HepG2 (cell line): ENCODE data around the gene INAFM1. TPM values are rescaled to one million over a fixed set of nuclear protein-coding genes. Genes with fewer than 3 reads are reported as not detected.

Source experiments
- CREM ChIP-seq, 2 experiments: sonication (generic) in 1 of 2; formaldehyde crosslinking in 1 of 2; IDR thresholded peaks; 2 replicates each; pipeline versions ENCODE4 v1.4.0 to v1.6.1; 2016 to 2020; ENCODE audit warnings: antibody characterized with exemption in 1 of 2, mild to moderate bottlenecking in 1 of 2, missing genetic modification reagents in 1 of 2
- ETV5 ChIP-seq: IDR thresholded peaks from 2 replicates; pipeline ENCODE4 v1.6.1; 2018; ENCODE audit warnings: missing biosample characterization, missing genetic modification reagents, inconsistent platforms, borderline replicate concordance
- FOXC1 ChIP-seq: sonication (generic); formaldehyde crosslinking; IDR thresholded peaks from 2 replicates; pipeline ENCODE4 v1.8.0; 2022; ENCODE audit warnings: mild to moderate bottlenecking, missing genetic modification reagents, borderline replicate concordance
- MEF2D ChIP-seq: sonication (generic); formaldehyde crosslinking; IDR thresholded peaks from 2 replicates; pipeline ENCODE4 v1.5.1; 2020; ENCODE audit warnings: mild to moderate bottlenecking, missing genetic modification reagents
- NFE2L2 ChIP-seq: fragments of 150-350 bp; IDR thresholded peaks from 2 replicates; pipeline ENCODE4 v1.6.1; 2014; ENCODE audit warnings: low read length
- PPARG ChIP-seq: conservative IDR thresholded peaks from 2 replicates; pipeline ENCODE4 v1.6.1; 2016; ENCODE audit warnings: missing biosample characterization, missing genetic modification reagents
- RELA ChIP-seq: sonication (generic); formaldehyde crosslinking; IDR thresholded peaks from 2 replicates; pipeline ENCODE4 v1.4.0; 2020; ENCODE audit warnings: missing genetic modification reagents
- TCF12 ChIP-seq, 2 experiments: fragments of 450-650 bp in 1 of 2; sonication (generic) in 1 of 2; formaldehyde crosslinking in 1 of 2; IDR thresholded peaks; 2 replicates each; pipeline versions ENCODE4 v1.6.1 to v1.8.0; 2017 to 2022; ENCODE audit warnings: antibody characterized with exemption in 1 of 2, mild to moderate bottlenecking in 1 of 2, missing genetic modification reagents in 1 of 2, moderate library complexity in 1 of 2
- ZBTB7A ChIP-seq: sonication (generic); formaldehyde crosslinking; IDR thresholded peaks from 2 replicates; pipeline ENCODE4 v1.8.0; 2022; ENCODE audit warnings: mild to moderate bottlenecking, missing genetic modification reagents
- ZFP90 ChIP-seq: sonication (generic); formaldehyde crosslinking; IDR thresholded peaks from 2 replicates; pipeline ENCODE4 v1.8.0; 2022; ENCODE audit warnings: missing genetic modification reagents, mild to moderate bottlenecking, inconsistent platforms, borderline replicate concordance
- ZNF614 ChIP-seq: IDR thresholded peaks from 2 replicates; pipeline ENCODE4 v1.6.1; 2018; ENCODE audit warnings: missing biosample characterization, missing genetic modification reagents, inconsistent platforms, borderline replicate concordance
- polyA plus RNA-seq, 8 experiments: library from polyadenylated mRNA; depleted of rRNA in 3 of 8; stranded (reverse) in 7 of 8; unstranded in 1 of 8; fragments of >200 nt; fragmentation: Illumina TruSeq in 4 of 8; extraction: Trizol in 4 of 8; gene quantifications; 2 replicates each; pipeline versions ENCODE4 v1.2.1 to v1.2.3, GENCODE V29; 2011 to 2016; ENCODE audit warnings: low read depth in 4 of 8, missing spikeins in 1 of 8, mixed read lengths in 1 of 8; ENCODE audit not compliant: insufficient read depth in 1 of 8
- total RNA-seq, 5 experiments: library from RNA; depleted of rRNA; stranded (reverse); fragments of >200 nt; fragmentation: Illumina TruSeq; extraction: Trizol; gene quantifications; 2 replicates each; pipeline ENCODE4 v1.2.3, GENCODE V29; 2016; ENCODE audit warnings: low read depth in 1 of 5
- TF ChIP-seq, protein P1 (sequence below), 2 experiments: fragments of 450-650 bp in 1 of 2; sonication (generic) in 1 of 2; formaldehyde crosslinking; IDR thresholded peaks; 2 replicates each; pipeline versions ENCODE4 v1.5.0 to v1.8.0; 2020 to 2022; ENCODE audit warnings: mild to moderate bottlenecking in 1 of 2, missing genetic modification reagents in 1 of 2
- TF ChIP-seq, protein P2 (sequence below): sonication (generic); formaldehyde crosslinking; conservative IDR thresholded peaks from 2 replicates; pipeline ENCODE4 v1.5.0; 2020; ENCODE audit warnings: missing genetic modification reagents

The INAFM1 gene
- total and polyA plus RNA-seq, 2 of the 13 experiments (the other 11 are each of a cell fraction or from before 2014, with no cell fraction given), result 0.88 to 1.9 TPM

DNA sequence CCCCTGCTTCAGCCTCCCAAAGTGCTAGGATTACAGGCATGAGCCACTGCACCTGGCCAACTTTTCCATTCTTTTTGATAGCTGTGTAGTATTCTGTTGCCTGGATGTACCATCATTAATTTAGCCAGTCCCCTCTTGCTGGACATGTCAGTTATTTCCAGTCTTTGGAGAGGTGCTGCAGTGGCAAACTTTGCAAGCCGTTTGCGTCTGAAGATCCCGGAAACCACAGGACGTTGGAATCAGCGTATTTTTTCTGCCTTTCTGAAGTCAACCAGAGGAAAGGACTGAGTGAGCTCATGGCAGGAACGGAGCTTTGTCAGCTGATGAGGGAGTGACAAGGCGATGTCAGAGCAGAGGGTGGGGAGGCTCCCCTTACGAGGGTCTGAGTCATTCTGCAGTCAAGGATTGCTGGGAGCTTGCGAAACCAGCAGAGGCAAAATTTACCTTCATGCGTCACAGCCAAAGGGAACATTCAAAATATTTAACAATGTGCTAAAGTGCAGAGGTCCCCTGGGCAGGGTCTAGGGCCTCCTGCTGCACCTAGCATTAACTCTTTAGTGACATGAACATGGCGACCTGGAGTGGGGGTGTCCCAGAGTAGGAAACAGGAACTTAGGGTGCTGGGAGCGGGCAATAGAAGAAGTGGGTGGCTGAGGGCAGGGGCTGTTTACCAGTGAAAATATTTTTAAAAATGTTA, 40.6 kb downstream of the INAFM1 start (continued):
- TF ChIP-seq ZNF614 (CRISPR knock-in tag) (peak; percentile 87; the same call in 1 of the 2 replicates), TCF12 (IDR thresholded peaks at IDR 0.05) (no peak), TCF12 (CRISPR knock-in tag; IDR thresholded peaks at IDR 0.05) (0 out of 2 replicates have a peak, but pooled peaks have one; percentile 10), ETV5 (CRISPR knock-in tag) (peak; percentile 62; the same call in 1 of the 2 replicates), RELA (CRISPR knock-in tag) (no peak), NFE2L2 (0 out of 2 replicates have a peak, but pooled peaks have one; percentile 53), CREM (IDR thresholded peaks at IDR 0.05) (peak; percentile 92), CREM (CRISPR knock-in tag; IDR thresholded peaks at IDR 0.05) (no peak), MEF2D (CRISPR knock-in tag) (peak; percentile 83; the same call in 1 of the 2 replicates), PPARG (CRISPR knock-in tag) (peak; percentile 75; the same call in 1 of the 2 replicates), ZBTB7A (CRISPR knock-in tag) (peak; percentile 58; the same call in 1 of the 2 replicates), FOXC1 (CRISPR knock-in tag) (no peak), ZFP90 (CRISPR knock-in tag) (no peak; the same call in 1 of the 2 replicates)
- TF ChIP-seq, protein P1, sequence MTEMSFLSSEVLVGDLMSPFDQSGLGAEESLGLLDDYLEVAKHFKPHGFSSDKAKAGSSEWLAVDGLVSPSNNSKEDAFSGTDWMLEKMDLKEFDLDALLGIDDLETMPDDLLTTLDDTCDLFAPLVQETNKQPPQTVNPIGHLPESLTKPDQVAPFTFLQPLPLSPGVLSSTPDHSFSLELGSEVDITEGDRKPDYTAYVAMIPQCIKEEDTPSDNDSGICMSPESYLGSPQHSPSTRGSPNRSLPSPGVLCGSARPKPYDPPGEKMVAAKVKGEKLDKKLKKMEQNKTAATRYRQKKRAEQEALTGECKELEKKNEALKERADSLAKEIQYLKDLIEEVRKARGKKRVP (CRISPR knock-in tag; IDR thresholded peaks at IDR 0.05), result peak in 1 of 2 experiments; percentile 89; a peak in 2 of 4 replicates
- TF ChIP-seq, protein P2, sequence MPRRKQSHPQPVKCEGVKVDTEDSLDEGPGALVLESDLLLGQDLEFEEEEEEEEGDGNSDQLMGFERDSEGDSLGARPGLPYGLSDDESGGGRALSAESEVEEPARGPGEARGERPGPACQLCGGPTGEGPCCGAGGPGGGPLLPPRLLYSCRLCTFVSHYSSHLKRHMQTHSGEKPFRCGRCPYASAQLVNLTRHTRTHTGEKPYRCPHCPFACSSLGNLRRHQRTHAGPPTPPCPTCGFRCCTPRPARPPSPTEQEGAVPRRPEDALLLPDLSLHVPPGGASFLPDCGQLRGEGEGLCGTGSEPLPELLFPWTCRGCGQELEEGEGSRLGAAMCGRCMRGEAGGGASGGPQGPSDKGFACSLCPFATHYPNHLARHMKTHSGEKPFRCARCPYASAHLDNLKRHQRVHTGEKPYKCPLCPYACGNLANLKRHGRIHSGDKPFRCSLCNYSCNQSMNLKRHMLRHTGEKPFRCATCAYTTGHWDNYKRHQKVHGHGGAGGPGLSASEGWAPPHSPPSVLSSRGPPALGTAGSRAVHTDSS (CRISPR knock-in tag), result no peak
